SK-N-SH treated with all-trans-retinoic acid at 6 μM for 48 hours (cell line): Measurements from ENCODE around the gene HOXB4.

Source experiments
- ATAC-seq: fragments of 200-7000 bp; cut with Tn5 transposase; 3 replicates; pipeline ENCODE4 v1.9.1; 2020; ENCODE audit warnings: mild to moderate bottlenecking, moderate library complexity
- BACH2 ChIP-seq: fragments of 250-450 bp; sonication (Bioruptor Pico); IDR thresholded peaks from 2 replicates; pipeline ENCODE4 v1.9.0; 2021; ENCODE audit warnings: mild to moderate bottlenecking, borderline replicate concordance
- CSDC2 ChIP-seq: fragments of 250-450 bp; sonication (Bioruptor Pico); IDR thresholded peaks from 2 replicates; pipeline ENCODE4 v1.5.0; 2020; ENCODE audit warnings: mild to moderate bottlenecking, moderate library complexity
- ESRRG ChIP-seq: fragments of 250-450 bp; sonication (Bioruptor Pico); IDR thresholded peaks from 2 replicates; pipeline ENCODE4 v1.6.1; 2021; ENCODE audit warnings: mild to moderate bottlenecking
- GLIS3 ChIP-seq: fragments of 250-450 bp; sonication (Bioruptor Pico); IDR thresholded peaks from 2 replicates; pipeline ENCODE4 v1.5.0; 2020; ENCODE audit warnings: mild to moderate bottlenecking, moderate library complexity
- OSR1 ChIP-seq: fragments of 250-450 bp; sonication (Bioruptor Pico); IDR thresholded peaks from 2 replicates; pipeline ENCODE4 v1.8.0; 2022; ENCODE audit warnings: moderate library complexity, mild to moderate bottlenecking, inconsistent platforms
- PATZ1 ChIP-seq: fragments of 250-450 bp; sonication (Bioruptor Pico); IDR thresholded peaks from 2 replicates; pipeline ENCODE4 v1.8.0; 2020; ENCODE audit warnings: mild to moderate bottlenecking, moderate library complexity, borderline replicate concordance
- RARB ChIP-seq: fragments of 250-450 bp; sonication (Bioruptor Pico); IDR thresholded peaks from 2 replicates; pipeline ENCODE4 v1.8.0; 2021; ENCODE audit warnings: mild to moderate bottlenecking, moderate library complexity
- SNAI2 ChIP-seq: fragments of 250-450 bp; sonication (Bioruptor Pico); IDR thresholded peaks from 2 replicates; pipeline ENCODE4 v1.5.0; 2020; ENCODE audit warnings: mild to moderate bottlenecking, moderate library complexity
- TCF4 ChIP-seq: fragments of 250-450 bp; sonication (Bioruptor Pico); IDR thresholded peaks from 2 replicates; pipeline ENCODE4 v1.8.0; 2021; ENCODE audit warnings: mild to moderate bottlenecking, moderate library complexity, borderline replicate concordance
- TOX ChIP-seq: fragments of 250-450 bp; sonication (Bioruptor Pico); IDR thresholded peaks from 2 replicates; pipeline ENCODE4 v1.8.0; 2021; ENCODE audit warnings: mild to moderate bottlenecking, moderate library complexity, borderline replicate concordance
- ZFP3 ChIP-seq: fragments of 250-450 bp; sonication (Bioruptor Pico); IDR thresholded peaks from 2 replicates; pipeline ENCODE4 v1.5.0; 2020; ENCODE audit warnings: mild to moderate bottlenecking, moderate library complexity
- ZFP30 ChIP-seq: fragments of 450-650 bp; formaldehyde crosslinking; IDR thresholded peaks from 2 replicates; pipeline ENCODE4 v1.5.0; 2022; ENCODE audit warnings: mild to moderate bottlenecking, moderate library complexity
- ZNF70 ChIP-seq: fragments of 450-650 bp; formaldehyde crosslinking; IDR thresholded peaks from 2 replicates; pipeline ENCODE4 v1.5.0; 2020; ENCODE audit warnings: mild to moderate bottlenecking, moderate library complexity
- TF ChIP-seq, protein P1 (sequence below): fragments of 250-450 bp; sonication (Bioruptor Pico); IDR thresholded peaks from 2 replicates; pipeline ENCODE4 v1.5.0; 2020; ENCODE audit warnings: mild to moderate bottlenecking, moderate library complexity
- TF ChIP-seq, protein P2 (sequence below): fragments of 250-450 bp; sonication (Bioruptor Pico); IDR thresholded peaks from 2 replicates; pipeline ENCODE4 v1.8.0; 2021; ENCODE audit warnings: low read depth, mild to moderate bottlenecking, moderate library complexity, borderline replicate concordance
- TF ChIP-seq, protein P3 (sequence below): fragments of 250-450 bp; sonication (Bioruptor Pico); IDR thresholded peaks from 2 replicates; pipeline ENCODE4 v1.5.1; 2021; ENCODE audit warnings: mild to moderate bottlenecking, moderate library complexity

HOXB4 gene

GRCh38 chr17:48547808-48548522, 30.2 kb downstream of the HOXB4 start:
- ATAC-seq: no peak
- TF ChIP-seq ZFP30 (CRISPR knock-in tag): no peak
- TF ChIP-seq, protein P1, sequence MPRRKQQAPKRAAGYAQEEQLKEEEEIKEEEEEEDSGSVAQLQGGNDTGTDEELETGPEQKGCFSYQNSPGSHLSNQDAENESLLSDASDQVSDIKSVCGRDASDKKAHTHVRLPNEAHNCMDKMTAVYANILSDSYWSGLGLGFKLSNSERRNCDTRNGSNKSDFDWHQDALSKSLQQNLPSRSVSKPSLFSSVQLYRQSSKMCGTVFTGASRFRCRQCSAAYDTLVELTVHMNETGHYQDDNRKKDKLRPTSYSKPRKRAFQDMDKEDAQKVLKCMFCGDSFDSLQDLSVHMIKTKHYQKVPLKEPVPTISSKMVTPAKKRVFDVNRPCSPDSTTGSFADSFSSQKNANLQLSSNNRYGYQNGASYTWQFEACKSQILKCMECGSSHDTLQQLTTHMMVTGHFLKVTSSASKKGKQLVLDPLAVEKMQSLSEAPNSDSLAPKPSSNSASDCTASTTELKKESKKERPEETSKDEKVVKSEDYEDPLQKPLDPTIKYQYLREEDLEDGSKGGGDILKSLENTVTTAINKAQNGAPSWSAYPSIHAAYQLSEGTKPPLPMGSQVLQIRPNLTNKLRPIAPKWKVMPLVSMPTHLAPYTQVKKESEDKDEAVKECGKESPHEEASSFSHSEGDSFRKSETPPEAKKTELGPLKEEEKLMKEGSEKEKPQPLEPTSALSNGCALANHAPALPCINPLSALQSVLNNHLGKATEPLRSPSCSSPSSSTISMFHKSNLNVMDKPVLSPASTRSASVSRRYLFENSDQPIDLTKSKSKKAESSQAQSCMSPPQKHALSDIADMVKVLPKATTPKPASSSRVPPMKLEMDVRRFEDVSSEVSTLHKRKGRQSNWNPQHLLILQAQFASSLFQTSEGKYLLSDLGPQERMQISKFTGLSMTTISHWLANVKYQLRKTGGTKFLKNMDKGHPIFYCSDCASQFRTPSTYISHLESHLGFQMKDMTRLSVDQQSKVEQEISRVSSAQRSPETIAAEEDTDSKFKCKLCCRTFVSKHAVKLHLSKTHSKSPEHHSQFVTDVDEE: no peak

DNA sequence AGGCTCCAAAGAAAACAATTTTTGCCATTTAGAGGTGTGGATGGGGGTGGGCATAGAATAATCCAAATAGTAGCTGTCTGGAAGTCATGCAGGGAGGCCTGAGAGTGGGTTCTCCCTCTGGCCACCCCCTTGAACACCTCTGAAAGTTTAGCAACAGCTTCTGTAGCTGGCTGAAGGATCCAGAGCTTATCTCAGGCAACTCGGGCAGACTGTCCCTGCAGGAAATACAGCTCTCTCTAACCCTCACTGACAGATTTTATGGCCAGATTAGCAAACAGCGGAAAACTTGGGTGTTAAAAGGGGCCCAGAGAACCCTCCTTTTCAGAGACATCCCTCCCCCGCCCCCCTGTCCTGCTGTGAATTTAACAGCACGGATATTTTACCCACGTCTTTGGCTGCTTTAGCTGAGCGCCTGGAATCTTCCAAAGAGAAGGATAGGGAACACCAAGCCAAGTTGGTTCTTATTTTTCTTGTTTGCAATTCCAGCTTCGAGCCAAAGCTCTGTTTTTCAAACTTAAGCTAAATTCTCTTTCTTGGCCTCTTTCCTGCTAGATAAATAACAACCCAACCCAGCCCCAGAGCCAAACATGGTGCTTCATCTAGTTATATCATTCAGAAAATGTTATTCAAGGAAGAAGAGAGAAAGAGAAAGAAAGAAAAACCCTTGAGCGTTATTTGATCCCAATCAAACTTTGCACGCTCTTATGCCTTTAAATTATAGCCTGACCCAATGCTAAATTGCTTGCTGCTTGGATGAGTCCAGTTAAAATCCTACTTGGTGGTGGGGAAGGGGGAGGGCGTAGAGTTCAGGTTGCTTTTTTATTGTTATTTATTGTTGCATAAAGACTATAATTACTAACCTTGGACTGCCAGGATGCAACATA, 31.0 kb downstream of the HOXB4 start:
- no peak for TF ChIP-seq RARB (CRISPR knock-in tag)
- TF ChIP-seq ESRRG (CRISPR knock-in tag): no peak
- no peak for TF ChIP-seq GLIS3 (CRISPR knock-in tag)
- no peak for TF ChIP-seq OSR1
- TF ChIP-seq, protein P2, sequence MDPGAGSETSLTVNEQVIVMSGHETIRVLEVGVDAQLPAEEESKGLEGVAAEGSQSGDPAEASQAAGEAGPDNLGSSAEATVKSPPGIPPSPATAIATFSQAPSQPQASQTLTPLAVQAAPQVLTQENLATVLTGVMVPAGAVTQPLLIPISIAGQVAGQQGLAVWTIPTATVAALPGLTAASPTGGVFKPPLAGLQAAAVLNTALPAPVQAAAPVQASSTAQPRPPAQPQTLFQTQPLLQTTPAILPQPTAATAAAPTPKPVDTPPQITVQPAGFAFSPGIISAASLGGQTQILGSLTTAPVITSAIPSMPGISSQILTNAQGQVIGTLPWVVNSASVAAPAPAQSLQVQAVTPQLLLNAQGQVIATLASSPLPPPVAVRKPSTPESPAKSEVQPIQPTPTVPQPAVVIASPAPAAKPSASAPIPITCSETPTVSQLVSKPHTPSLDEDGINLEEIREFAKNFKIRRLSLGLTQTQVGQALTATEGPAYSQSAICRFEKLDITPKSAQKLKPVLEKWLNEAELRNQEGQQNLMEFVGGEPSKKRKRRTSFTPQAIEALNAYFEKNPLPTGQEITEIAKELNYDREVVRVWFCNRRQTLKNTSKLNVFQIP (CRISPR knock-in tag): no peak
- TF ChIP-seq, protein P3, sequence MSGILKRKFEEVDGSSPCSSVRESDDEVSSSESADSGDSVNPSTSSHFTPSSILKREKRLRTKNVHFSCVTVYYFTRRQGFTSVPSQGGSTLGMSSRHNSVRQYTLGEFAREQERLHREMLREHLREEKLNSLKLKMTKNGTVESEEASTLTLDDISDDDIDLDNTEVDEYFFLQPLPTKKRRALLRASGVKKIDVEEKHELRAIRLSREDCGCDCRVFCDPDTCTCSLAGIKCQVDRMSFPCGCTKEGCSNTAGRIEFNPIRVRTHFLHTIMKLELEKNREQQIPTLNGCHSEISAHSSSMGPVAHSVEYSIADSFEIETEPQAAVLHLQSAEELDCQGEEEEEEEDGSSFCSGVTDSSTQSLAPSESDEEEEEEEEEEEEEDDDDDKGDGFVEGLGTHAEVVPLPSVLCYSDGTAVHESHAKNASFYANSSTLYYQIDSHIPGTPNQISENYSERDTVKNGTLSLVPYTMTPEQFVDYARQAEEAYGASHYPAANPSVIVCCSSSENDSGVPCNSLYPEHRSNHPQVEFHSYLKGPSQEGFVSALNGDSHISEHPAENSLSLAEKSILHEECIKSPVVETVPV (CRISPR knock-in tag): no peak
- TF ChIP-seq CSDC2 (CRISPR knock-in tag): no peak
- no peak for TF ChIP-seq SNAI2 (CRISPR knock-in tag)
- no peak for TF ChIP-seq ZFP30 (CRISPR knock-in tag)
- TF ChIP-seq ZNF70 (CRISPR knock-in tag): no peak
- no peak for TF ChIP-seq BACH2
- TF ChIP-seq TOX (CRISPR knock-in tag): no peak
- TF ChIP-seq TCF4 (CRISPR knock-in tag): no peak
- no peak for ATAC-seq

GRCh38 chr17:48546137-48546923, 31.8 kb downstream of the HOXB4 start:
- no peak for ATAC-seq

More at GRCh38 chr17:48546137-48546923, 31.8 kb downstream of the HOXB4 start:
- TF ChIP-seq TCF4 (CRISPR knock-in tag) (no peak), PATZ1 (CRISPR knock-in tag) (no peak), GLIS3 (CRISPR knock-in tag) (no peak), SNAI2 (CRISPR knock-in tag) (no peak), ESRRG (CRISPR knock-in tag) (no peak), ZFP30 (CRISPR knock-in tag) (no peak), ZFP3 (CRISPR knock-in tag) (no peak), BACH2 (no peak), TOX (CRISPR knock-in tag) (no peak)
- TF ChIP-seq, protein P2 (CRISPR knock-in tag): no peak
- TF ChIP-seq, protein P3 (CRISPR knock-in tag): no peak
- TF ChIP-seq, all 23 proteins: peak for 0
